MM.1S (cell line): ENCODE measurements around the gene ETV5.

Experiments
- EZH2 ChIP-seq: fragments of 300-600 bp; sonication (generic); optimal IDR thresholded peaks from 2 replicates; pipeline ENCODE3; 2017; ENCODE audit warnings: low read depth, mild to moderate bottlenecking, antibody characterized with exemption, low read length, mixed read lengths
- EZH2phosphoT487 ChIP-seq: fragments of 300-600 bp; sonication (generic); IDR thresholded peaks from 2 replicates; pipeline ENCODE4 v1.6.1; 2018; ENCODE audit warnings: antibody characterized with exemption, low read length
- TF ChIP-seq, protein P1 (sequence below): fragments of 300-600 bp; sonication (generic); IDR thresholded peaks from 2 replicates; pipeline ENCODE4 v1.5.1; 2016; ENCODE audit warnings: antibody characterized with exemption, low read length, mixed read lengths

GRCh38 chr3:186082150-186082549, 26.7 kb downstream of the ETV5 start:
- TF ChIP-seq EZH2: no peak
- TF ChIP-seq, protein P1, sequence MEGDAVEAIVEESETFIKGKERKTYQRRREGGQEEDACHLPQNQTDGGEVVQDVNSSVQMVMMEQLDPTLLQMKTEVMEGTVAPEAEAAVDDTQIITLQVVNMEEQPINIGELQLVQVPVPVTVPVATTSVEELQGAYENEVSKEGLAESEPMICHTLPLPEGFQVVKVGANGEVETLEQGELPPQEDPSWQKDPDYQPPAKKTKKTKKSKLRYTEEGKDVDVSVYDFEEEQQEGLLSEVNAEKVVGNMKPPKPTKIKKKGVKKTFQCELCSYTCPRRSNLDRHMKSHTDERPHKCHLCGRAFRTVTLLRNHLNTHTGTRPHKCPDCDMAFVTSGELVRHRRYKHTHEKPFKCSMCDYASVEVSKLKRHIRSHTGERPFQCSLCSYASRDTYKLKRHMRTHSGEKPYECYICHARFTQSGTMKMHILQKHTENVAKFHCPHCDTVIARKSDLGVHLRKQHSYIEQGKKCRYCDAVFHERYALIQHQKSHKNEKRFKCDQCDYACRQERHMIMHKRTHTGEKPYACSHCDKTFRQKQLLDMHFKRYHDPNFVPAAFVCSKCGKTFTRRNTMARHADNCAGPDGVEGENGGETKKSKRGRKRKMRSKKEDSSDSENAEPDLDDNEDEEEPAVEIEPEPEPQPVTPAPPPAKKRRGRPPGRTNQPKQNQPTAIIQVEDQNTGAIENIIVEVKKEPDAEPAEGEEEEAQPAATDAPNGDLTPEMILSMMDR: no peak
- no peak for TF ChIP-seq EZH2phosphoT487
